Measurements from ENCODE around the gene GPR55.

The GPR55 gene

GRCh38 chr2:230872151-230872967 is 52.7 kb downstream of the GPR55 start:
- no peak overlapping the region for H3K4me3 ChIP-seq (ENCODE audit: control insufficient read depth, low read depth, low read length)
- no peak for TF ChIP-seq CTCF (IDR thresholded peaks at IDR 0.05; ENCODE audit: control insufficient read depth, insufficient read depth, low read depth, low read length, missing control alignments)
- DNase-seq (ENCODE audit: low read depth): no peak

- no peak for DNase-seq (ENCODE audit: low read depth)
- TF ChIP-seq CTCF (IDR thresholded peaks at IDR 0.05; ENCODE audit: control insufficient read depth, insufficient read depth, low read depth, low read length, missing control alignments): no peak
- H3K4me3 ChIP-seq (ENCODE audit: control insufficient read depth, low read depth, low read length): no peak overlapping the region
Measured at GRCh38 chr2:230871361-230872150, 53.5 kb downstream of the GPR55 start.

GRCh38 chr2:230870544-230871360 is 54.3 kb downstream of the GPR55 start:
- no peak for TF ChIP-seq CTCF (IDR thresholded peaks at IDR 0.05; ENCODE audit: control insufficient read depth, insufficient read depth, low read depth, low read length, missing control alignments)
- no peak overlapping the region for H3K4me3 ChIP-seq (ENCODE audit: control insufficient read depth, low read depth, low read length)
- DNase-seq (ENCODE audit: low read depth): no peak

GRCh38 chr2:230869914-230870543 is 55.0 kb downstream of the GPR55 start:
- TF ChIP-seq CTCF (IDR thresholded peaks at IDR 0.05; ENCODE audit: control insufficient read depth, insufficient read depth, low read depth, low read length, missing control alignments): no peak
- no peak for DNase-seq (ENCODE audit: low read depth)
- no peak overlapping the region for H3K4me3 ChIP-seq (ENCODE audit: control insufficient read depth, low read depth, low read length)

- no peak for DNase-seq (ENCODE audit: low read depth)
- TF ChIP-seq CTCF (IDR thresholded peaks at IDR 0.05; ENCODE audit: control insufficient read depth, insufficient read depth, low read depth, low read length, missing control alignments): no peak
- H3K4me3 ChIP-seq (ENCODE audit: control insufficient read depth, low read depth, low read length): no peak overlapping the region
Measured at GRCh38 chr2:230868947-230869913, 55.8 kb downstream of the GPR55 start.
